Stromal cell of bone marrow (primary cell): ENCODE data around the gene MAZ.

ENCODE experiments used
- DNase-seq: peaks from one replicate; pipeline ENCODE4 v3.0.0-alpha.2; 2012; ENCODE audit warnings: low read depth

Gene MAZ

DNA sequence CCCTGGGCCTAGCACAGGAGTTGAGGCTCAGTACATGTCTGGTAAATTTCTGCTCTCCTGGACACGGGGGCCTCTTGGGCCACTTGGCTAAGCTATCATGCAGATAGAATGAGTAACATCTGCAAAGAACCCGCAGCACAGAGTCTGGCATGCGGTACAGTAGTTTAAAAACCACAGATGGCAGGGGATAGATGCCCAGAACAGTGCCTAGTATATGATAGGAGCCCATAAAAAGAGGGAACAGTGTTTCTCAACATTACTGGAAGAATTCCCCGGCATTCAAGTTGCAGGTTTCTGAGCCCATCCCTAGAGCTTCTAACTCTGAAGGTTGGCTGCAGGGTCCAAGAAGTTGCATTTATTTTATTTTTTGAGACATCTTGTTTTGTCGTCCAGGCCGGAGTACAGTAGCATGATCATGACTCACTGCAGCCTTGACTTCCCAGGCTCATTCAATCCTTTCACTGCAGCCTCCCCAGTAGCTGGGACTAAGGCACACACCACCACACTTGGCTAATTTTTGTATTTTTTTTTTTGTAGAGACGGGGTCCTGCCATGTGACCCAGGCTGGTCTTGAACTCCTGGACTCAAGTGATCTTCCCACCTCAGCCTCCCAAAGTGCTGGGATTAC lies 50.9 kb downstream of the MAZ start:
- DNase-seq, result peak; percentile 63

DNA sequence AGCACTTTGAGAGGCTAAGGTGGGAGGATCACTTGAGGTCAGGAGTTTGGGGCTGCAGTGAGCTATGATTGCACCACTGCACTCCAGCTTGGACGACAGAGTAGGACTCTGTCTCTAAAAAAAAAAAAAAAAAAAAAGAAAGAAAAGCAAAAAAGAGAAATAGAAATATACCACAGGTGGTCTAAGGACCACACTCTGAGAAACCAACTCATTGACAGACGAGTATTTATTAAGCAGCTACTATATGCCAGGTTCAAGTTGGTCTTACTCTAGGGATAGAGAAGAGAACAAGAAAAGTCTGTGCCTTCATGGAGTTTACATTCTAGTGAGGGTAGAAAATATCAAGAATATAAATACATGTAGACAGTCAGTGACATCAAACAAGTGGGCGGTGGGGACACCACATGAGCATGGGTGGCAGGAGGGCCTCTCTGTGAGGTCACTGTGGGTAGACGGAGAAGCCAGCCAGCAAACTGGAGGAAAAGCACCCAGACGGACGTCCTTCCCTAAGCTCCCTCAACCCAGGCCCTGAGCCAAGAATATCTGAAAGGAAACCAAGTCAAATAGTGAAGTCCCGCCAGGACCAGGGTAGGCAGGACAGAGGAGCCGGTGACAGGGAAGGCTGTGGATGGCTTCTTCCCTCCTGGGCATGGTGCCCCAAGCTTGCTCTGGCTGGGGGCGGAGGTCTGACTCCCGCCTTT lies 52.0 kb downstream of the MAZ start:
- DNase-seq, result no peak

DNA sequence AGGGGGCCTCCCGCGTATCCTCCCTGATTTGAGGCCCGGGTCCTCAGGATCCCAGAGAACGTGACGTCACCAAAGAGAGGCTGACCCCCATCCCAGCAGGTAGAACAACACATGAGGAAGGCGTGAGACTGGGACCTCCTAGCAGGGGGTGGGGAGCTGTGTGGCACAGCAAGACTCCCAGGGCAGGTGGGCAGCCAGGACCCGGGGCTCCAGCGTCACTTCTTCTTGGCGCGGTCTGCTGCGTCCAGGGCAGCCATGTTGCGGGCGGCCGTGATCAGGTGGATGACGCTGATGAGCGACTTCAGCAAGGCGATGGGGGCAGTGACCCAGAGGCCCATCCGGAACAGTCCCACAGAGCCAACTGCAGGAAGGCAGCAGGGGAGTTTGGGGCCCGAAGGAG lies 52.6 kb downstream of the MAZ start:
- no peak for DNase-seq

DNA sequence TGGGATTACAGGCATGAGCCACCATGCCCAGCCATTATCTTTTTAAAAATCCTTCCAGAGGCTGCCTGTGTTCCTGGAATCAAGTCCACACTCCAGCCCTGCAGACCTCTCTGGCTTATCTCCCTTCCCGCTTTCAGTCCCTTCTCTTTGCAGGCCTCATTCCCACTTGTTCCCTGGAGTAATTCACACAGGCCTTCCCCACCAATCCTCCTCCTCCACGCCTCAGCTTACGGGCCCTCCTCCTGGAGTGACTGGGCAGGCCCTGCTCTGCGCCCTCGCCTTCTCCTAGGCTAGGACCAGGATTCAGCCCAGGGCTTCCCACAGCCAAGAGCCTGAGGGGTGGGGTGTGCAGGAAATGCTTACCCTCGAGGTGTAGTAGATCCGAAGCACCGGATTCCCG lies 53.9 kb downstream of the MAZ start:
- no peak for DNase-seq
